ENCODE measurements around the gene RASSF7.

The RASSF7 gene

DNA sequence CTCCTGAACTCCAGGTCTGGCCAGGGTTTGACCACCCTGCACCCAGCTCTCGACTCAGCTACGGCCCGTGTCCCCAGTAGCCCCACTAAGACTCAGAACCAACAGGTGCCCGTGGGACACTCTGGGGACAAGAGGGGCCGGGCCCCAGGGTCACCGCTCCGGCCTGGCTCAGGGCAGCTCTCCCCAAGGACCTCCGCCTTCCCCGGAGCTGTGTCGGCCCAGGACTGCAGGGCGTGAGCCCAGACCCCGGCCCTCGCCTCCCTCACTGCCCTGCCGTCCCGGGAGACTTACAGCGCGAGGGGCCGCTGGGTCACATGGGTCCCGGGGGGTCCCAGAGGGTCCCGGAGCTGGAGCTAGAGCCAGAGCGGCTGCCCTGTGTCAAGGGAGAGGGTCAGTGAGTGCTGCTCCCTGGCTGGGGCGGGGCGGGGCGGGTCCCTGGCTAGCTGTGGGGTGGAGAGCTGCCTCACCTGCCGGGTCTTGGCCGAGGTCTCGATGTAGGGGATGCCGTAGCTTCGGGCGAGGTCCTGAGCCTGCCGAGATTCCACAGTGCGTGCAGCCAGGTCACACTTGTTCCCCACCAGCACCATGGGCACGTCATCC lies 27.7 kb upstream of the RASSF7 start:
- no peak for DNase-seq (ENCODE audit: low read depth)

DNA sequence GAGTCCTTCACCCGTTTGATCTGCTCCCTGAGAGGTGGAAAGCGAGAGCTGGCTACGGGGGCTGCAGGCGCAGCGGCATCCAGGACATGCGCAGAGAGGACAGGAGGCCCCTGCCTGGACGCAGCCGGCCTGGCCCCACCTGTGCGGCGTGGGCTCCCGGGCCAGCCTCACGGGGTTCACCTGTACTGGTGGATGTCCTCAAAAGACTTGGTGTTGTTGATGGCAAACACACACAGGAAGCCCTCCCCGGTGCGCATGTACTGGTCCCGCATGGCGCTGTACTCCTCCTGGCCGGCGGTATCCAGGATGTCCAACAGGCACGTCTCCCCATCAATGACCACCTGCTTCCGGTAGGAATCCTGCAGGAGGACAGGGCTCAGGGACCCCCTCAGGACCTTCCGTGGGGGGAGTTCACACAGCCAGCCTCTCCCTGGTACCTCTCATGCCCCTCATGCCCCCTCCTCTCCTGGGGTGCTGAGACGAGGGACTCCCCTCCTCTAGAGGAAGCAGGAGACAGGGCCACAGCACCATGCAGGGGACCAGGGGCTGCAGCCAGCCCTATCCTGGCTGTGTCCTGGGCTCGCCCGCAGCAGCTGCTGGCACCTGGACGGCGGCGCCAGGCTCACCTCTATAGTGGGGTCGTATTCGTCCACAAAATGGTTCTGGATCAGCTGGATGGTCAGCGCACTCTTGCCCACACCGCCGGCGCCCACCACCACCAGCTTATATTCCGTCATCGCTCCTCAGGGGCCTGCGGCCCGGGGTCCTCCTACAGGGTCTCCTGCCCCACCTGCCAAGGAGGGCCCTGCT lies 27.0 kb upstream of the RASSF7 start:
- DNase-seq (ENCODE audit: low read depth): no peak

GRCh38 chr11:534396-535209 lies 26.2 kb upstream of the RASSF7 start:
- DNase-seq (ENCODE audit: low read depth): no peak

- no peak for DNase-seq (ENCODE audit: low read depth)
Measured at GRCh38 chr11:535210-535518, 25.6 kb upstream of the RASSF7 start.

DNA sequence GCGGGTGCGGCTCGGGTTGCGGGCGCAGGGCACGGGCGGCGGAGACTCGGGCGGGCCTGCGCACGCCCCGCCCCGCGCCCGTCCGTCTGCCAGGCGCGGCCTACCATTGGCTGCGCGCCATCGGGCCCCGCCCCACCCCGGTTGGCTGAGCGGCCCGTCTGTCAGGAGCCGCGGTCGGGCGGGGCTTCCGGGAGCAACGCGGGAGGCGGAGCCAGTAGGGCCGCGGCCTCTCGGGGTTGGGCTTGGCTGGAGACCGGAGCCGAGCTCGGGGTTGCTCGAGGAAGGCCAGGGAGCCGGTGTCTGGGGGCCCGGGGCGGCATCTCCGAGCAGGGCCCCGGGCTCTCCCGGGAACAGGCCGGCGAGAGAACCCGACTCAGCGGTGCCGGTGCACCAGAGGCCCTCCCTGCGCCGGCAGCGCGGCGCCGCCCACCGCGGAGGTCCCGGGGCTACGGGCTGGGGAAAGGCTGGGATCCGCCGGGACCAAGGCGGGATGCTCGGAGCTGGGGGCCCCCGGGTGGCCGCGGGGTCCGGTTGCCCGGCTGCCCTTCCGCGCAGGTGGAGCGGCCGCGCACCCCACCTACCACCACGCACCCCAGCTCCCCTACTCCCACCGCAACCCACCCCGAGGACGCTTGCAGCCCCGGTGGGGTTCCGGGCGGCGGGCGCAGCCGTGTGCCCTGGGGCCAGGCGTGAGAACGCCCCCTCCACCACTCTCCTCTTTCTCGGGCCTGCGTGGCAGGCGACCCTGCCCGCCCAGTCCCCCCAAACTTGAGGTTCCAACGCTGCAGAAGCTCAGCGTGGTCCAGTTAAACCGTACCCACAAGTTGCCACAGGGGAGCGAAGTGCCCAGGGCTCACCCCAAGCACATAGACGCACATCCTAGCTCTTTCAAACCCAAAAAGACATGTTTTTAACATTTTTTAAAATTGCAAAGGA lies 25.0 kb upstream of the RASSF7 start, which contains the start of gene HRAS:
TSS of gene HRAS (minus strand) at position 58 of the 936 bp plus-strand sequence.
- DNase-seq (ENCODE audit: low read depth): peak; percentile 94

DNA sequence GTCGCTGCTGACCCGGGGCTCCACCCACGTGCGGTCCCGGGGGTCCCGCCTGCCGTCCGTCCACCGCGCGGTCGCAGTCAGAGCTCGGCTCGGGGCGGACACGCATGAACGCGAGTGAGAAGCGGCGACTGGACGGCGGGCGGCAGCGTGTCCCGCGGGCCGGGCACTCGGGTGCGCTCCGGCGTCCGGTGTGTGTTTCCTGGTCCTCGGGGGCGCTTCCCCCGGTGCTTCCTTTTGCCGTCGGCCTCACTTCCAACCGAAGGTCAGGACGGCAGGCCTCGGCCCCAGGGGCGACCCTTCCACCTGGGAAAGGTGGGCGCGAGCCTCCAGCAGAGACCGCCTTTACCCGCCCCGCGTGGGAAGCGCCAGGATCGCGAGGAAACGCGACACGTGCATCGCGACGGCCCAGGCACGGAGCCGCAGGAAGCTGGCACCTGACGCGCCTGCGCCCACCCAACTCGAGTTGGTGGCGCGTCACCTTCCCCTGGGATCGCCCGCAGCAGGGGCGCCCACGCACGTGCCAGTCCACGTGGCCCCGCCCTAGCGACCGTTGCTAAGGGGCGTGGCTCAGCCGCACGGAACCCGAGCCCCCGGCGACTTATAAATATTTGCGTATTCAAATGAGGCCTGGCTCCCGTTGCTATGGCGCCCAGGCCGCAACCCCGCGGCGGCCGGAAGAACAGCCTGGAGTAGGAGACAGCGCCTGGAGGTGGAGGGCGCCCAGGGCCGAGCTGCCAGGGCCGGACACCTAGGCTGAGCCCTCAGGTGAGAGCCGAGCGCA lies 23.7 kb upstream of the RASSF7 start, which contains the start of gene LRRC56:
TSS of gene LRRC56 (plus strand) at position 687 of the 781 bp plus-strand sequence. CDS start 3,158 bp downstream, outside the sequence.
- peak; percentile 91 for DNase-seq (ENCODE audit: low read depth)

GRCh38 chr11:537622-538430 lies 22.9 kb upstream of the RASSF7 start:
- no peak for DNase-seq (ENCODE audit: low read depth)

DNA sequence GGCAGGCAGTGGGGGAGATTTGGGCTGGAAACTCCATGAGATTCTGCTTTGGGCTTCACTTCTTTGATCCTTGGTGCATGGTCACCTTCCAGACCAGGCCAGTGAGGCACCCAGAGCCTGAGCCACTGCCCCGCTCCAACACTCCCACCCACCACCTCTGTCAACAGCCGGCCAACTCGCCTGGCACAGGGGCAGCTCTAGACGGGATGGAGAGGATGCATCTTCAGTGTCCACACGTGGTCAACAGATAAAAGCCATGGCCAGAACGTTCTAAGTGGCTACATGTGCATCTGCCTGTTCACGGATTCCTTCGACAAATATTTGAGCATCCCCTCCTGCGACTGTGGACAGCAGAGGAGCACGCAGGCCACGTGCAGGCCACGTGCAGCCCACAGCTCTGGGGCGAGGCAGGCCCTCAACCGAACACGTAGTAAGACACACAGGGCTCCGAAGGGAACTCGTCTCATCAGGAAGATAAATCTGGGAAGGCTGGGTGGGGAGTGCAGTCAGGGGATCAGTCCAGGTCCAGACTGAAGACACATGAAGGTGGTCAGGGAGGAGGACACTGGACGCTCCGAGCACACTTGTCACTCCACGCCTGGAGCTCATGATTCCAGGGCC lies 22.2 kb upstream of the RASSF7 start:
- DNase-seq (ENCODE audit: low read depth): no peak

DNA sequence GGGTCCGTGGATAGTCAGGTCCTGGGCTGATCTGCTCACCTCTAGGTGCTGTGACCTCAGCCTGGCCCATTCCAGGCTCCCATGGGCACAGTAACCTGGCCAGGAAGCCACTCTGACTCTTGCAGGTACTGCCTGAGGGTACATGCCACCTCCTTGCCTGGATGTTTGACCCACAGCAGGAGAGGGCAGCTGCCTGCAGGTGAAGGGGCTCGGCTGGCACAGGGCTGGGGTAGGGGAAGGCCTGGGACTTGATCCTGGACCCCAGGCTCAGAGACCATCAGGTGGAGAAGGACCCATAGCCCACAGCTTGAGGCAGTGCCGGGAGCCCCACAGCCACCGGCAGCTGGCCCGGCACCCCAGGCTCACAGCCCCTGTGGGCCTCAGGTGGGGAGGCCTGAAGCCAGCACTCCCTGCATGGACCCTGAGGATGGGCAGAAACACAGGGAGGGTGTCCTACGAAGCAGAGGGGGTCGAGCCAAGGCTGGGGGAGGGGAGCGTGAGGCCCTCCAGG lies 20.7 kb upstream of the RASSF7 start:
- no peak for DNase-seq (ENCODE audit: low read depth)

- no peak for DNase-seq (ENCODE audit: low read depth)
Measured at GRCh38 chr11:540583-541432, 20.0 kb upstream of the RASSF7 start.

GRCh38 chr11:541433-541885 lies 19.3 kb upstream of the RASSF7 start:
- DNase-seq (ENCODE audit: low read depth): no peak

GRCh38 chr11:544817-545166 lies 16.0 kb upstream of the RASSF7 start:
- DNase-seq (ENCODE audit: low read depth): no peak

GRCh38 chr11:545171-545570 lies 15.6 kb upstream of the RASSF7 start:
- DNase-seq (ENCODE audit: low read depth): no peak

GRCh38 chr11:548700-549603 lies 11.8 kb upstream of the RASSF7 start:
- no peak for DNase-seq (ENCODE audit: low read depth)

- no peak for DNase-seq (ENCODE audit: low read depth)
Measured at GRCh38 chr11:550021-550745, 10.6 kb upstream of the RASSF7 start.

DNA sequence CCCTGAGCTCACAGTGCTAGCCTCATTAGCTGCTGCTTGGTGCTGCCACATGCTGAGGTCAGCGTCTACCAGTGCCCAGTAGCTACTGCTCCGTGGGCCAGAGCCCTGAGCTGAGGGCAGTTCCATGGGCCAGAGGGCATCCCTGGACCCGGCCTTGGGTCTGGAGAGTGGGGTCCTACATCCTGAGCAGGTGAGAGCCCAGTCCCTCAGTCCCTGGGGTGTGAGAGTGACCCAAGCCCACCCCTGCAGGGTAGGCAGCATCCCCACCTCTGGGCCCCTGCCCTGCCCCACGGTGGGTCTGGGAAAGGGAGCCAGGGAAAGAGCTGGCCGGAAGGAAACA lies 10.1 kb upstream of the RASSF7 start:
- DNase-seq (ENCODE audit: low read depth): no peak

DNA sequence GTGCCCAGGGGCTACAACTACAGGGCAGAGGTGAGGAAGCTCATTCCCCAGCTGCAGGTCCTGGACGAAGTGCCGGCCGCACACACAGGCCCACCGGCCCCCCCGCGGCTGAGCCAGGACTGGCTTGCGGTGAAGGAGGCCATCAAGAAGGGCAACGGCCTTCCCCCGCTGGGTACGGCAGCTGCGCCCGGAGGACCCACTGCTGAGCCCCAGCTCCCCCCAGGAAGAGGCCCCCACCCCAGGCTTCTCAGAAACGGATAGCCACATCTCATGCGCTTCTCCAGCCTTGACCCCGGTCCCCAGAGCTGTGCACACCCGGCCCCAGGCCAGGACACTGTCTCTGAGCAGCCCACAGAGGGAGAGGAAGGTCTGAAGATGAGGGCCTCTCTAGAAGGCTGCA lies 9.6 kb upstream of the RASSF7 start:
- DNase-seq (ENCODE audit: low read depth): no peak

All from stimulated activated CD4-positive, alpha-beta T cell treated with anti-CD3 and anti-CD28 coated beads, Interleukin-2, amount 100 ng/mL, for 4 hours (primary cell).